Chondrocyte (in vitro differentiated cells): ENCODE measurements around the gene TIMP1. TPM values are rescaled to one million over a fixed set of nuclear protein-coding genes. Genes with fewer than 3 reads are reported as not detected.

Experiments used
- DNase-seq: peaks from one replicate; pipeline ENCODE4 v3.0.0; 2021; ENCODE audit warnings: mixed read lengths, low spot score
- H3K27ac Mint-ChIP-seq: one replicate; pipeline ENCODE4 v1.8.0; 2021; ENCODE audit warnings: mild to moderate bottlenecking, moderate library complexity, mixed read lengths; ENCODE audit not compliant: unreplicated experiment
- H3K27me3 Mint-ChIP-seq: 2 replicates; pipeline ENCODE4 v1.8.0; 2021; ENCODE audit warnings: low read depth, mixed read lengths
- H3K36me3 Mint-ChIP-seq: 2 replicates; pipeline ENCODE4 v1.8.0; 2021; ENCODE audit warnings: low read depth, mixed read lengths
- H3K4me1 Mint-ChIP-seq: 2 replicates; pipeline ENCODE4 v1.8.0; 2021; ENCODE audit warnings: low read depth, mild to moderate bottlenecking, mixed read lengths
- H3K4me3 Mint-ChIP-seq: one replicate; pipeline ENCODE4 v1.8.0; 2021; ENCODE audit warnings: mild to moderate bottlenecking, moderate library complexity, mixed read lengths; ENCODE audit not compliant: unreplicated experiment
- H3K9me3 Mint-ChIP-seq: 2 replicates; pipeline ENCODE4 v1.8.0; 2021; ENCODE audit warnings: low read depth, mixed read lengths
- total RNA-seq: library from RNA; stranded (reverse); gene quantifications from 3 replicates; pipeline ENCODE4 v1.2.1, GENCODE V29; 2021
- TF ChIP-seq, protein P1 (sequence below): fragments of 200-600 bp; sonication (generic); IDR thresholded peaks from 2 replicates; pipeline ENCODE4 v1.5.0; 2021; ENCODE audit warnings: antibody characterized with exemption, mild to moderate bottlenecking, moderate library complexity

The TIMP1 gene
- total RNA-seq, 1 donor from 2014 or later = 633 TPM

DNA sequence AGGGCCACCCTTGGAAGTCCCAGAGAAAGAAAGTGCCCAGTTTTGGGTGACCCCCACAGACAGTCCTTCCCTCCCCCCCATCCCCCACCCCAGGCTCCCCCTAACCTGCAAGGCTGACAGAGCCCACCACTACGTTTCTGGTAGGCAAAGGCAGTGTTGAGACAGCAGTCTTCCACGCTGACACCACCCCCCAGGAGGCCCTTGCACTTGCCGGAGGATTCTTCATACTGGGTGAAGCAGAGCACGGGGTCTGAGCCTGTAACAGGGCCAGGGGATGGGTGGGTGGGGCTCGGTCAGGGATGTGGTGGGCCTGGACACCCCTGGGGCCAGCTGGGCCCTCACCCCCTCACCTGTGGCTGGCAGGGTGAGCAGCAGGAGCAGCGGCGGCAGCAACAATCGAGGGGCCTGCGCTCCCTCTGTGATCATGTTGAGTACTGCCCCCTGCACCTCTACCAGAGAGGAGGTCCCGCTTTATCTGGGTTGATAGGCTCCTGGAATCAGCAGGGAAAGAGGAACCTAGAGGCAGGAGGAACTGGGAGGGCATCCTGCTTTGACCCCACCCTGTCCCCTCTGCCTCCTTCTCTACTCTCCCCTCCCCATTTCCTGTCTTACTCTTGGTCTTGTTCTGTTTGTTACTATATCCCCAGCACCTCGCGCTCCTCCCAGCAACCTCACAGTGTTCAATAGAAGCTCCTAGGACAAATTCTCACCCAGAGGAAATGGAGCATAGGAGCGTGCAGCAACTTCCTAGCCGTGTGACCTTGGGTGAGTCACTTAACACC, 47.4 kb downstream of the TIMP1 start, which contains the start of gene CFP:
Gene CFP (minus strand): TSS at position 512 of the 782 bp plus-strand sequence. CDS start 86 bp downstream, at position 426.
- no peaks in the 10 kb centered on the region for H3K4me1 Mint-ChIP-seq
- no peak for DNase-seq
- H3K4me3 Mint-ChIP-seq = no peak within 1 kb of the TSS
- H3K27ac Mint-ChIP-seq = no peak within 1 kb of the TSS
- H3K9me3 Mint-ChIP-seq = no peaks in the 10 kb centered on the region
- no peaks in the 10 kb centered on the region for H3K27me3 Mint-ChIP-seq
- TF ChIP-seq, protein P1, sequence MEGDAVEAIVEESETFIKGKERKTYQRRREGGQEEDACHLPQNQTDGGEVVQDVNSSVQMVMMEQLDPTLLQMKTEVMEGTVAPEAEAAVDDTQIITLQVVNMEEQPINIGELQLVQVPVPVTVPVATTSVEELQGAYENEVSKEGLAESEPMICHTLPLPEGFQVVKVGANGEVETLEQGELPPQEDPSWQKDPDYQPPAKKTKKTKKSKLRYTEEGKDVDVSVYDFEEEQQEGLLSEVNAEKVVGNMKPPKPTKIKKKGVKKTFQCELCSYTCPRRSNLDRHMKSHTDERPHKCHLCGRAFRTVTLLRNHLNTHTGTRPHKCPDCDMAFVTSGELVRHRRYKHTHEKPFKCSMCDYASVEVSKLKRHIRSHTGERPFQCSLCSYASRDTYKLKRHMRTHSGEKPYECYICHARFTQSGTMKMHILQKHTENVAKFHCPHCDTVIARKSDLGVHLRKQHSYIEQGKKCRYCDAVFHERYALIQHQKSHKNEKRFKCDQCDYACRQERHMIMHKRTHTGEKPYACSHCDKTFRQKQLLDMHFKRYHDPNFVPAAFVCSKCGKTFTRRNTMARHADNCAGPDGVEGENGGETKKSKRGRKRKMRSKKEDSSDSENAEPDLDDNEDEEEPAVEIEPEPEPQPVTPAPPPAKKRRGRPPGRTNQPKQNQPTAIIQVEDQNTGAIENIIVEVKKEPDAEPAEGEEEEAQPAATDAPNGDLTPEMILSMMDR = no peak
- no peaks in the 10 kb centered on the region for H3K36me3 Mint-ChIP-seq

- H3K4me1 Mint-ChIP-seq = no peaks in the 10 kb centered on the region
- no peak for DNase-seq
- no peak overlapping the region for H3K27ac Mint-ChIP-seq
- H3K9me3 Mint-ChIP-seq = no peaks in the 10 kb centered on the region
- no peak overlapping the region for H3K4me3 Mint-ChIP-seq
- no peaks in the 10 kb centered on the region for H3K27me3 Mint-ChIP-seq
- TF ChIP-seq, protein P1 = no peak
- peaks cover under 1% of the 10 kb centered on the region for H3K36me3 Mint-ChIP-seq
These were observed 49.4 kb downstream of the TIMP1 start for GRCh38 chrX:47631676-47632075.

GRCh38 chrX:47632666-47633065, 50.4 kb downstream of the TIMP1 start:
- DNase-seq = no peak
- H3K4me1 Mint-ChIP-seq = no peaks in the 10 kb centered on the region
- H3K4me3 Mint-ChIP-seq = no peak overlapping the region
- no peak overlapping the region for H3K27ac Mint-ChIP-seq
- TF ChIP-seq, protein P1 = no peak
- peaks cover 3% of the 10 kb centered on the region for H3K36me3 Mint-ChIP-seq
- no peaks in the 10 kb centered on the region for H3K9me3 Mint-ChIP-seq
- no peaks in the 10 kb centered on the region for H3K27me3 Mint-ChIP-seq

DNA sequence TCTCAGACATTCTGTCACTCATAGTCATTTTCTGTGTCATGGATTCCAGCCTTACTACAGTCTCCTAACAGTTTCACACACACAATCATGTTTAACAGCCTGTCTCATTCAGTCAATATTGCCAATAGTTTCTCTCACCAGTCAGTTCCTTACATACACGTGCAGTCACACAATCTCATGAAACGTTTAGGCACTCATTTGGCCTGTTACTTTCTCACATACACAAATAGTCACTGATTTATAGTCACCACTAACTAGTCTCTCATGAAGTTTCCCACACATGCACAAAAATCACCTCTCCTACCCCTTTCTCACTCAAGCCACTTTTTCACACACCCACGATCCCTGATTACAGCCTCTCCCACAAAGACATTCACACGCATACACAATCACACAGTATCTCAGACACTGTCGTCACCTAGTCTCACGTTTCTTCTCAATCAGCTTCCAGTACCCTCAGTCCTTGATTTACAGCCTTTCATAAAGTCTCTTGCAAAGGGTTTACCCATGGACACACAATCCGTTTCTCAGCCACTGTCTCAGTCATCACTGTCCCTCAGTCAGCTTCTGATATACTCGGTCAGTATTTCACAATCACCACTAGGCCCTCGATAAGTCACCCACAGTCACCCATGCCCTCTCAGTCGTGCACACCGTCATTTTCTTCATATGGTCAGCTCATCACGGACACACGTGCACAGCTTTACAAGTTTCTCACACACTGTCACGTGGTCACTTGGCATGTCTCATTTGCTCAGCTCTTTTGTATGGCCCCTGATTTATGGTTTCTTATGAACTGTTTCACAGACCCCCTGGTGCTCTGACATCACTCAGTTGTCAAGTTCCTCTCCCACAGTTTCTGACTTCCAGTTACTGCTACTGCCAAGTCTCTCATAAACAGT, 51.7 kb downstream of the TIMP1 start:
- peaks cover 3% of the 10 kb centered on the region for H3K36me3 Mint-ChIP-seq
- no peaks in the 10 kb centered on the region for H3K9me3 Mint-ChIP-seq
- DNase-seq = no peak
- no peaks in the 10 kb centered on the region for H3K27me3 Mint-ChIP-seq
- H3K27ac Mint-ChIP-seq = no peak overlapping the region
- H3K4me1 Mint-ChIP-seq = no peaks in the 10 kb centered on the region
- TF ChIP-seq, protein P1 = no peak
- no peak overlapping the region for H3K4me3 Mint-ChIP-seq

GRCh38 chrX:47634871-47635575, 52.8 kb downstream of the TIMP1 start:
- H3K27ac Mint-ChIP-seq = no peak overlapping the region
- H3K4me3 Mint-ChIP-seq = no peak overlapping the region
- H3K9me3 Mint-ChIP-seq = peaks cover 5% of the 10 kb centered on the region
- H3K36me3 Mint-ChIP-seq = peaks cover 10% of the 10 kb centered on the region
- H3K27me3 Mint-ChIP-seq = no peaks in the 10 kb centered on the region
- DNase-seq = no peak
- H3K4me1 Mint-ChIP-seq = no peaks in the 10 kb centered on the region
- TF ChIP-seq, protein P1 = no peak
